GM18526 (cell line): ENCODE results near the gene RIT2.

ENCODE experiments used
- POLR2A ChIP-seq: IDR thresholded peaks from 3 replicates; pipeline ENCODE4 v1.6.1; 2011; ENCODE audit not compliant: insufficient read length; ENCODE audit errors: extremely low read depth

Gene RIT2

DNA sequence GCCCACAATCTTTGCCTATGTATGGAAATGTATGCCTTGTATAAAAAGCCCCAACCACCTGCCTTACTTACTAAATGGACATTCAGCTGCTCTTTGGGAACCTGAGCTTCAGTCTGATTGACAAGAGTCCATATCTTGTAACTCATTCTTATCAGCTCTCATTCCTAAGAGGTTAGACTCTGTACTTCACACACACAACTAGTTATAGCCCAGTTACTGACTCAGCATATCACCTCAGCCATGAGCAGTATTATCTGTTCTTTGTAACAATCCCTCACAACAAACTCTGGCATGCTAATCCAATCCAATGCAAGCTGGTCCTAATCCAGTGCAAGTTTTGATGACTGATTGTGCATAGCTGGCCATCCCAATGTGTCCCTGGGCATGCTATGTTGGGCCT, 250.6 kb downstream of the RIT2 start:
- TF ChIP-seq POLR2A, result no peak

DNA sequence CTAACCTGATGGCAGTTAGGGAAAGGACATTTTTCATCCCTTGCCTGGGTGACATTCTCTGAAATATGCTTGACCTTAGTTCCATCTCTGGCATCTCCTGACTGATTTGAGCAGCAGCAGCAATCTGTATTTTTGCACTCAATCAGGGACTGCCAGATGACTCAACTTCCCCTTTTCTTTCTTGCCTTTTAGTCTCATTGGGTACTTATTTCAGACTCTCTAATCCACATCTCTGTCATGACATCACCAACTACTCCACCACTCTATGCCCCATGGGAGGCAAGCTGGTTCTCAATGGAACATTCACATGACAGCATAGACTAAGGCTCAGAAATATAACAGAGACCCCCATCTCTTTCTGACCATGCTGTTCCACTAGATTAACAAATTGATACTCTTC, 254.2 kb downstream of the RIT2 start:
- TF ChIP-seq POLR2A, result no peak

DNA sequence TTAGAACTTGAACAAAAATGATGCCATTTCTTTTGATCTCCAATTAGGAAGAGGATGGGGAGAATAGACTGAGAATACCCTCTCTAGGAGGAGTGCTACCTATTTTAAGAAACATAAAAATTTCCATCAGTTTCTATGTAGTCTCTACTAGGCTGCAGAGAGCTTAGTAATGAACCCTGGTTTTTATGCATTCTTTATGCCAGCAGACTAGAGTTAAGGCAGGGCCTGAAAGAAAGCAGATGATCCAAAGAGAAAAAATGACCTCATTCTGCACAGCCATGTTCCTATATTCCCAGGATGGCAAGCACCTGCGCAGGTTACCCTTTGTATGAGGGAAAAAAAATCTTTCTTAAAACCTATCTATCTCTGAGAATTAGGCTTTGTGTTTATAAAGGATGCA, 254.9 kb downstream of the RIT2 start:
- TF ChIP-seq POLR2A, result no peak

DNA sequence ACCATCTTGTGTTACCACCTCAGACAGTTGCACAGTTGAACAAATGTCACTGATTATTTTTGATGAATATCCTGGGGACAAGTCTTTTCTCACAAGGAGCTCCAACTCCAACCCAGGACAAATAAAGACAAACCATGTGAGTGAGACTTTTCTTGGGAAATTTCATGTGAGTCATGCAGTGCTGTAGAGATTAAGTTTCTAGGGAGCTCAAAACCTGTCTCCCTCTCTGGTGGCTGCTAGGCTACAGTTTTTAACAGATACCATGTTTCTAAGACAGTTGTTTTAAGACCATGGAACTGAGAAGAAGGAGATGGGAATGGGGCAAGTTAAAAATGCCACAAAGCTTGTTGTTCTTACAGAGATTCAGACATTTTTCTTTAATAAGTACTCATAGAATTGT, 255.5 kb downstream of the RIT2 start:
- TF ChIP-seq POLR2A, result no peak

DNA sequence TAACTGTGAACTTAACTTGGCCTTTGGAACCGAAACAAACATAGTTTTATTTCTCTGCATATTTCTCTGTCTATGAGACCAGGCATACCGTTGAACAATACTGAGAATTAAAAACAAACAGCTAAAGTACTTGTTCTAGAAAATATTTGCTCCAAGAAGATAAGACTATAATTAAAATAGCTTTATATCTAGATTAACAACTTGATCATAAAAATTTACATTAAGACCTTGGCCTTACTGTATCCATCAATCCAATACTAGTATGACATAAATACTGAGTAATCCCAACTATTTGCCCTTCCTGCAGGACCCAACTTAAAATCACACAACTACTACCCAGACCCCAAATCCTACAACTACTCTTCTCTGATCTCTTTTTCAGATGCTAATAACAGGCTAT, 260.9 kb downstream of the RIT2 start:
- TF ChIP-seq POLR2A, result no peak

DNA sequence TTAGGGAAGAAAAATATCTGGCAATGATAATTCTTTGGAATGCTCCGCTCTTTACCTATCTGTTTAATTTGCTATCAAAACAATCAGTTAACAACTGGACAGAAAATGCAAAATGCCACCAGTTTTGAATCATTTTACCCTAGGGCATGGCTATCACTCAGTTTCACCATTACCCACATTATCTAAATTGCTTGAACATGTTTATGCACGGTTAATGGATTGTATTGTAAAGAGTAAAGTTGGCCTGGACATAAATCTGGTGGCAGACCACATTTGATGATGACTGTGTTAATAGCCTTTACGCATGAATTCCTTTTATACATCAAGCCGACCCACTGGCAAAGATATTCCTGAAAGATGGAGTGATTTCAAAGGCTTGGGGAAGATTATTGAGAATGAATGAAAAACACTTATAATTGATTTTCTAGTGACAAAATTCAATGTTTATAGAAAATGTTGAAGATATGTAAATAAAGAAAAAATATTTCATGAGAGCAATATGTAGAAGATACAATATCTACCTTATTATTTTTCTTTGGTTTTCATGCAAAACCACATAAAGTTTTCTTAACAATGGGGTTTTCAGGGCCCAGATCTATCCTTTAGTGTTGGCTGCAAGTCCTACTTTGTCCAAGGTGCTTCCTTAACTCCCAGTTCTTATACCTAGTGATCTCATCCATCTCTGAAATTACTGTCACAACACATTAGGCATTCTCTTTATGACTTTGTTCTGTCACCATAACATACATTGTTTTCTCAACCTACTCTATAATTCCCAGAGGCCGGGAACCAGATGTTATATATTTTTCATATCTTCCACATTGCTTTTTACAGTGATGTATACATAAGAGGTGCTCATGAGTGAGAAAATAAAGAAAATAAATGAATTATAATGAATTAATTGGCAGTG, 265.1 kb downstream of the RIT2 start:
- TF ChIP-seq POLR2A, result no peak

DNA sequence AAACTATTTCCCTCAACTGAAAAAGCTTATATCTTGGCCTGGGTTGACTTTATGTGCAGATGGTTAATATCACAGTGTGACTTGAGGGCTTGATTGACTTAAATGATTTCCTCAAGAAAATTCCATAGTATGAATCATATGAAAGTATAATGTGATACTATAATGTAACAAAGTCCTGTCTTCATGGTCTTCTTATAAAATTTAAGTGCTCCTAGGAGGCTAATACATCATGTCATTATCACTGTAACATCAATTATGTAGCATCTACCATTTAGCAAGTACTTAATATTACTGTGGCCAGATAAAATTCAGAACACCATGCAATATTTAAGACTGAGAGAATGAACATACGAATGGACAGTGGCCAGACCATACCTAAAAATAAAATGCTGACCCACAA, 276.1 kb downstream of the RIT2 start:
- TF ChIP-seq POLR2A, result no peak

DNA sequence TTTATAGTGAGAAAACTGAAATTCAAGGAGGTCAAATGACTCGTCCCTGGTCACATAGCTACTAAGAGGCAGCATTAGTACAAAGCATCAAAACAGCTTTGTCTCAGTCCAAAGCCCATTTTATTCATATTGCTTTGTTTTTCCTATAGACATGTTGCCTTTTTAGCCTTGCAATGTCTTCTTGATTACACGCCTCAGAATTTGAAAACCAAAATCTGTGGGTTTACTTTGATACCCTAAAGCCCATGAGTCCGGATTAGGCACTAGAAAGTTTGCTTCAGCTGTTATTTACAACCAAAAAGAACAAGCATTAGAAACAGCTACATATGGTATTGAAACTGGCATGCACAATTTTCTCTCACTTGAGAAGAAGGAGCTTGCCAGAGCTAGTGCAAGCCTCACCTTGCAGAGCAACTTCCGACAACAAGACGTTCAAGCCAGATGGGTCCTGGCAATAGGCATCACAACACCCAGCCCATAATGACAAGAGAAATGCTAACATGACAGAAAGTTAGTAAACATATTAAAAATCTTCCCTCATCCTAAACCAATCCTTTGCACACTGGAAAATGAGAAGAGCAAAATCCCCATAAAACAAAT, 276.8 kb downstream of the RIT2 start:
- no peak for TF ChIP-seq POLR2A

DNA sequence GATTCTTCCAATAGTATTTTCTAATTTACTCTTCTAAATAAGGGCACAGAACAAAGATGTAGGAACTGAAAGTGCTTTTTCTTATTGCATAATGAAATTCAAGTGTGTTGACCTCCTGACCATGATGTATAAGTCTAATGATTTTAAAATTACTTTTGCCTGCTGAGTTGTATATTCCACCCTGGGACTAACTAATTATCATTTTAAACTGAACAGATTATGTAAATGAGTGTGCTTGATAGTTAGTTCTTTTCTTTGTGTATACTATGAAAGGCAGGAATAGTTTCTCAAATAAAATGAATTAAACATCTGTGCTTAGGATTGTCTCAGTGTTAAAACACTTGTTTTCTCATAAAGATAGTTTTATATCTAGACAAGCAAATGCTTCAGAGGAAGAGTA, 284.5 kb downstream of the RIT2 start:
- no peak for TF ChIP-seq POLR2A

DNA sequence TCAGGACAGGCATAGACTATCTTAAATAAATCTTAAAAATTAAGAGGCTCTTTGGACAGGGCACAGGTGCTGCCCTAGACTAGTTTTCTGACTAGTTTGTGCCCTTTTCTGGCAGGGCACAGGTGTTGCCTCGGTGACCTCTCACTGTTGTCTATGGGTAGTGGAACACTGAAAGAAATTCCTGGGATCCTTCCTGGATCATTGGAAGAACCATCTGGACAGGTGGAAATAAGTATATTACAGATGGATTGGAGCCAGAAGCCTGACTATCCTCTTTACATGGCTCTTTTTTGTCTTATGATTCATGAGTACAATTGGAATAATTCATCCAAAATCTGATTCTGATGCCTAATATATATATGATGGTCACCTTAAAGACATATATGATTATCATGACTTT, 286.6 kb downstream of the RIT2 start:
- TF ChIP-seq POLR2A, result no peak

DNA sequence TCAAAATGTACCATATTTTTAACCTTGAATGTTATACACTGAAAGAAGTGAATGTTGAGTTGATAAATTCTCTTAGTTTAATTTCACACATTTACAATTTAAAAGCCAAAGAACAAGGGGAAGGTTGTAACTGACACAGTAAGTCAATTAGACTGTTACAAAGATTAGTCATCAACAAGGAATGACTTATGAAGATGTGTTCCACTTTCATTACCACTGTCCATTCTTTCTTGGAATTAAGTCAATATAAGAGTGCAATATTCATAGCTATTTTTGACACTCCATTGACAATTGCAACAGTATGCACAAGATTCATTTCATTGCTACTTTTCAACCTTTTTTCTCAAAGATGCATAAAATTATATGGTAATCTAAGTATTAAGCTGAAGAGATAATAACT, 291.3 kb downstream of the RIT2 start:
- TF ChIP-seq POLR2A, result no peak

DNA sequence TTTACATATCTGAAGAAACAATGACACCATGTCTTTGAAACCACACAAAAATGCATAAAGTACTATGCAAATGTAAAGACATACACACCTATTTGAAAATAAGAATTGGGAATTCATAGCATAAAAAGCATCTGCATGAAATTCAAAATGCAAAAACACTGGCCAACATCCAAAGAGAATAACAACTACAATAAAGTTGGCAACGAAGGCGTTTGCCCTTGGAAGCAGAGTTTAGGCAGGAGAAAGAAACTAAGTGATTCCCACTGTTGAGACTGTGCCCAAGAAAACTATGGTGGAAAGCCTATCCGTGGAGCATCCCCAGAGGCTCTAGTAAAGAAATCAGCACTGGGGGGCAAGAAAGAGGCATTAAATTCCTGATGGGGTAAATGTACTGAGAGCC, 292.8 kb downstream of the RIT2 start:
- no peak for TF ChIP-seq POLR2A

DNA sequence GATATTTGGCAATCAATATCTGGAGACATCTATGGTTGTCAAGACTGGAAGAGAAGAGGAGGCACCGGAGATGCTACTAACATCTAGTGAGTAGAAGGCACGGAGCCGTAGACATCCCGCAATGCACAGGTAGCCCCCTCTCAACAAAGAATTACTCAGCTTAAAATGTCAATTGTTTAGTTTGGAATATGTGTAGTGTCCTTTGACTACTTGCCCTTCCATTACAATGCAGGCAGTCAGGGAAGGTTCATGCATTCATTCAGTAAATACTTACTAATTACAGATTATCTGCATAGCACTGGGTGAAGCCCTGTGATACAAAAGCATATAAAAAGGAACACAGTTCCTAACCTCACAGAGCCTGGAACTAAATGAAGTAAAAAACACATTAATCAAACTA, 294.0 kb downstream of the RIT2 start:
- TF ChIP-seq POLR2A, result no peak

DNA sequence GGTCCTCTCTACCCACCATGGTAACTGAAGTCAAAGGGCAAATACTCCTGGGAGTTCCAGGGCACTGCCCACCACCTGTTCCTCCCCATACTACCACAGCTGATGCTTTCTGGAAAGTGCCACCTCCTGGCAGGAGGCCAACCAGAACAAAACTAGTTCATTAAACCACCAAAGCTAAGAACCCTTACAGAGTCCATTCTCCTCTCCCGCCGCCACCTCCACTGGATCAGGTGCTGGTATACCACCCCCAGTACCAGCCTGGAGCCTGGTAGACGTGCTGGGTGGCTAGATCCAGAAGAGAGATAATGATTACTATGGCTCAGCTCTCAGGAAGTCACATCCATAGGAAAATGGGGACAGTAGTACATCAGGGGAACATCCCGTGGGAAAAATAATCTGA, 300.9 kb downstream of the RIT2 start:
- TF ChIP-seq POLR2A, result no peak

DNA sequence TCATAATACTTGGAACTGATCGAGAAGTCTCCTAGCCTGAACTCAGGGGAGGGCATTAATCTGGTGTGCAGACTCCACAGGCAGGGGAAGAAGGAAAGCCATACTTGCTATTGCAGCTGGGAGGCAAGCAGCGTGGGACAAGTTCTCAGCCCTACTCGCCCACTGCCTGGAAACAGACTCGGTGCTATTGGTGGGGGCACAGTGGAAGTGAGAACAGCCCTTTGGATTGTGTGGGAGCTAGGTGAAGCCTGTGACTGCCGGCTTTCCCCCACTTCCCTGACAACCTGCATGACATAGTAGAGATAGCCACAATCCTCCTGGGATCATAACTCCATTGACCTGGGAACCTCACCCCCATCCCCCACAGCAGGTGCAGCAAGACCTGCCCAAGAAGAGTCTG, 301.3 kb downstream of the RIT2 start:
- TF ChIP-seq POLR2A, result no peak

DNA sequence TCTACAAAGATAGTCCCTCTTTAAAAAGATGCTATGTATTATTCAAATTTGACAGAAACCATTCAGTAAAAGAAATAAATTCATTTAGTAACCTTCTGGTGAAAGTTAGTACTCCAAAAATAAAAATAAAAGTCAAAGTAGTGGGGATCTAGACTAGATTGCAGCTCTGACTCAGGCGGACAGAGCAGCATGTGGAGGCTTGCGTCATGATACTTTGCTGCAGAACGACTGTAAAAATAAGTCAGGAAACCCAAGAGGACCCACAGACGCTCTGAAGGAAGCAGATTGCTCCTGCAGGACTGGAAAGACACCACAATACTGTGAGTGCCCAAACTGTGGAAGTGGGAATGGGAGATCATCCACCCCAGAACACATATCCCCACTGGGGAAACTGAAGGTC, 301.9 kb downstream of the RIT2 start:
- TF ChIP-seq POLR2A, result no peak

DNA sequence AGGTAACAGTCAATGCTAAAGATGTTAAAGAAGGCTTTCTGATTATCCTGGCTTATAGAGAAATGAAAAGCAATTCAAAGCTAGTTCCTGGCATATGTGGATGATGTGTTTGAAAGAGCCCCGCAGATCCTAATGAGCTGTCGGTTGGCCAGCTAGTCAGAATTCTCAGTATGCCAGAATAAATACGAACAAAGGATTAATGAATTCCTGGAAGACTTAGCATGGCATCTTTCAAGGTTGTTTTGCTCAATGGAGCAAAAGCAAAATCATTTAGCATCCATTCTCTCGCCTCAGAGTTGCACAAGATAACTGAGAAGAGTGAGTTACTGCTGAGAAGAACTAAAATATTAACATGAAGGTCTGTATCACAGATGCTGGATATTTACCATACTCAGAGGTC, 307.6 kb downstream of the RIT2 start:
- TF ChIP-seq POLR2A, result no peak
